ENCODE measurements around the gene ENTPD1.
"Not testable (repeated sequence)": the region's sequence is repeated elsewhere in the genome, so short reads cannot be mapped to it uniquely, and the experiment has no call there.

Gene ENTPD1

DNA sequence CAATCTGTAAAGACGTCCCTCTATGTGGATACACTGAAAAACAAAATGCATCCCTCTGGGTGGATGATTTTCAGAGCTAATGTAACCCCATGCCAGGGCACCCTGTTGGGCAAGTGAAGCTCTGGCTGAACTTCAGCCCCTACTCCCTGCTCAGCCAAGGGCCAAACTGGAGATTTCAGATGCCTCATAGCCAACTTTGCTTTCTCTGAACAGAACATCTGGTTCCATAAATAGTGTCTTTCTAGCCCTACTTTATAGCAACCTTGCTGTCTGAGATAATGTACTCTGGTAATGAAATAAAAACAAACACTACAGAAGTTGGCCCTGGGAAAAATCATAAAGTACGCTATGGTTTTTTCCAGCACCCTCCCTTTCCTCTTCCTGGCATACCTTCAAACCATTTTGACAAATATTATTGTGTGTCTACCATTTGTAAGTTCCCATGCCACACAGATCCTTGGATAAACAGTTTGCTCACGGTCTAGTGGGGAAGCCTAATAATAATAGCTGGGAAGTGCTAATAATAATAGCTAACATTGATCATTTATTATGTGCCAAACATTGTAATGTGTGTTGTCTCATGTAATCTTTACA lies 3.4 kb downstream of the ENTPD1 start:
- DNase-seq = no peak

DNA sequence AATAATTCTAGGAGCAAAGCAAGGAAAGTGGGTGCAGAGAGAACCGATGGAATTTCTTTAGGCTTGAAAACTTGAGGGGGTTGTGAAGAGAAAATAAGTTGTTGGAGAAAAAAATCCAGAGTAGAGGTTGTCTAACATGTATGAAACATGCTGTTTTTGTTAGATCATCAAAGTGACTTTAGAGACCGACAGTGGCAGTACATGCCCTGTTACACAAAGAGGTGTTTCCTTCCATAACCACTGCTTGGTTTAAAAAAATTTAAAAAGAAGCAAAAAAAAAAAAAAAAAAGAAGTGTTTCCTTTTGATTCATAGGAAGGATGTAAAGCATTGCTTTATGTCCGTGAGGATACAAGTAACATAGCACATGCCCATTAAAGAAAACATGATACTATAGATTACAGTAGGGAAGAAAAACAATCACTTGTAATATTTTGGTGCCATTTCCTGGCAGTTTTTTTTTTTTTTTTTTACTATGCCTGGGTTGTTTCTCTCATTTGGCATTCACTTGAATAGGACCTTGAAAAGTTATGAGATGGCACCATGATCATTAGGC lies 6.1 kb downstream of the ENTPD1 start:
- DNase-seq = no peak

DNA sequence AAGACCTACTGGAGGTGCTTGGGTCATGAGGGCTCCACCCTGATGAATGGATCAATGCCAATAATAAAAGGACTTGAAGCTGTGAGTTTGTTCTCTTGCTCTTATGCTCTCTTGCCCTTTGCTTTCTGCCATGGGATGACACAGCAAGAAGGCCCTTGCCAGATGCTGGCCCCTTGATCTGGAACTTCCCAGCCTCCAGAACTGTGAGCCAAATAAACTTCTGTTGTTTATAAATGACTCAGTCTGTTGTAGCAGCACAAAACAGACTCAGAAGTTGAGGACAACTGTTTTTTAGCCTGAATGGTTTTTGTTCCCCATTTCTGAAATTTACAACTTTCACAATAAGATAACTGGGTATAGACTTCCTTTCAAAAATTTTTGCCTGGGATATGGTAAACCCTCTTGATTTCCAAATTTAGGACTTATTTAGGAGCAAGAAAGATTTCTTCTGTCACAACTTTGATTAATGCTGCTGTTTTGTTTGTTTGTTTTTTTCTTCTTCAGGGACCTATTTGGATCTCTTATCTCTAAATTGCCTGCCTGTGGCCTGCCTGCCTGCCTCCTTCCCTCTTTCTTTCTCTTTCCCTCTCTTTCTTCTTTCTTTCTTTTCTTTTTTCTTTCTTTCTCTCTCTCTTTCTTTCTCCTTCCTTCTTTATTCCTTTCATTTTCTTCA lies 12.1 kb downstream of the ENTPD1 start:
- peak in 1 of 2 experiments; percentile 28 for DNase-seq

DNA sequence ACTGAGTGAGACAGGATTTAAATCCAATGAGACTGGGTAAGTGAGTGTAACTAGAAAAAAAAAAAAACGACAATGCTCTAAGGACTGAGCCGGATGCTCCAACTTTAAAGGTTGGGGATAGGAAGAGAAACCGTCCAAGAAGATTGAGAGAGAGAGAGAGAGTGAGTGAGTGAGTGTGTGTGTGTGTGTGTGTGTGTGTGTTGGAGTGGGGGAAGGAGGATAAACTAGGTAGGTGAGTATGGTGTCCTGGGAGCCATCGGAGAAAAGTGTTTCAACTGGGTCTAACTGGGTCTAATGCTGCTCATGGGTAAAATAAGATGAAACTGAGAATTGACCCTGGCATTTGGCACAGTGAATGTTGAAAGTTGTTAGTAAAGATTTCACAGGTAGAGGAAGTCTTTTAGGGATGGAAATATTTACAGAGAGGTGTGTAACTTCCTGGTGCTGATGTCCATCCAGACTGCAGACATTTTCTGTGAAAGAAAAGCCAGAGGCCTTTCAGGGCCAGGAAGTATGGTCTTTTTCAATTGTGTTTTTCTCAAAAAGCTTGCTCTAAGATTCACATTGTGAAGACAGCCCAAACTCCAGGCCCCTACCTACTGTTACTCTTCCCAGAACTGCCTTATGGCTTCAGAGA lies 14.2 kb downstream of the ENTPD1 start:
- no peak for DNase-seq

DNA sequence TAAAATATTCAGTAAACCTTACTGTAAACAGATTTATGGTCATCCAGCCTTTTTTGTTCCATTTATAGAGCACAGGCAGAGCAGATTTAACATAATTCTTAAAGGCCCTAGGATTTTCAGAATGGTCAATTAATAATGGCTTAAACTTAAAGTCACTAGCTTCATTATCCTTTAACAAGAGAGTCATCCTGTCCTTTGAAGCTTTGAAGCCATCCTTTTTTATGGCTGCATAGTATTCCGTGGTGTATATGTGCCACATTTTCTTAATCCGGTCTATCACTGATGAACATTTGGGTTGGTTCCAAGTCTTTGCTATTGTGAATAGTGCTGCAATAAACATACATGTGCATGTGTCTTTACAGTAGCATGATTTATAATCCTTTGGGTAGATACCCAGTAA lies 17.5 kb downstream of the ENTPD1 start:
- DNase-seq = not testable (repeated sequence)

DNA sequence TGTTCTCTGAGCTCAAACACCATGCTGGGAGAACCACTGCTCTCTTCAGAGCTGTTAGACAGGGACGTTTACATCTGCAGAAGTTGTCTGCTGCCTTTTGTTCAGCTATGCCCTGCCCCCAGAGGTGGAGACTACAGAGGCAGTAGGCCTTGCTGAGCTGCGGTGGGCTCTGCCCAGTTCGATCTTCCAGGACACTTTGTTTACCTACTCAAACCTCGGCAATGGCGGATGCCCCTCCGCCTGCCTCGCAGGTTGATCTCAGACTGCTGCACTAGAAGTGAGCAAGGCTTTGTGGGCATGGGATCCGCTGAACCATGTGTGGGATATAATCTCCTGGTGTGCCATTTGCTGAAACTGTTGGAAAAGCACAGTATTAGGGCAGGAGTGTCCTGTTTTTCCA lies 21.7 kb downstream of the ENTPD1 start:
- not testable (repeated sequence) for DNase-seq

DNA sequence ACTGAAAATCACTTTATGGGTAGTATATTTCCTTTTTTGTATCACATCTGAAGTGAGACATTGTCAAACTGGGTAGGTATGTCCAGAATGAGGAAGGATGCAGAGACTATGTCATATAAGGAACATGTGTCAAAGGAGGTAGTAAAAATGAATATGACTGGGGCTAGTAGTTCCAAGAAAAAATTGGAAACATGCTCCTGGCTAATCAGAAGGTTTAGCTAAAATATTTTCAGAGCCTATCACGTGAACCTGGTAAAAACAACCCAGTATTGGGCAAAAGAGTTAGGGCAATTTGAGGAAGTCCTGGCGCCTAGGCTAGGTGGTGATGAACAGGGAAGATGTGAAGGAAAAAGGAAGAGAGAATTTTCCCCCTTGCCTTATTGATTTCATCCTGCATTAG lies 26.4 kb downstream of the ENTPD1 start:
- peak; percentile 60 to 66 for DNase-seq

DNA sequence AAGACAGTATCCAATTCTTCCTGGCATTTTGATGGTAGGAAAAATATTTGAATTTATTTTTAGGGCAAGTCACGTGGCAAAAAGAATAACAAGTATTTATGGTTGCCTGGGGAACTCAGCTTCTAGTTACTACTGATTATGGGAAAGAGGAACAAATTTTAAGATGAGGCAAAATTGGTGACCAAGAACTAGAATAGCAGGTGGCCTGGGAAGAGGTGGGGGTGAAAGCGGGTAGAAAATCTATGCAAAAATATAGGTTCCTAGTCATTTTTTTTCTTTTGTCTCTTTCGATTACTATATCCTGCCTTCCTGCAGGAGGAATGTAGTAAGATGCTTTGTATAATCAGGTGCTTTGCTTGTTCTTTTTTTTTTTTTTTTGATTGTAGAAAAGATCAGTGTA lies 27.8 kb downstream of the ENTPD1 start:
- DNase-seq = peak in 1 of 2 experiments; percentile 26

DNA sequence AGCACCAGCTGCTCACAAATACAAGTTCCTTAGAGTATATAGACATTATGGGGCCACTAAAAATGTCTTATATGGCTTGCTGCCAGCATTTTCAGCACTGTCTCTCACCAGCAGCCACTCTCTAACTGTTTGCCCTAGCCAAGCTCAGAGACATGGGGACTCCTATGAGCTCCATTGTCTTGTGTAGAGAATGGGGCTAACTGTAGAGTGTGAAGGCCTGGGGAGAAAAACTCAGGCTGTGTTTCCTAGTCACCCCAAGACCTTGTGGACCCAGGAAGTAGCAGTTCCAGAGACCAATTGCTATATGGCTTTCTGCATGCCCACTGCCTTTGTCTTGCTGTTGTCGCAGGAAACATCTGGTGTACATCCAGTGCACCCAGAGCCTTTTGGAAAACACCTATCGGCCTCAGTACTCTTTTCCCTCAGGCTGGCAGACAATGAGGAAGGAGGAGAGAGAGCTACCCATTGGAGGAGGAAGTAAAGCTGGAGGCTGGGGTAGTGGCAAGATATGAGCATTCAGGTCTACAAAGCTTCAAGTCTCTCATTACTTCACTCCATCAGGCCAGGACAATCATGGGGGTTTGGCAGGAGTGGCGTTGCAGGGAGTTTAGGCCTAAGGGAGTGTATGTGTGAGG lies 28.4 kb downstream of the ENTPD1 start:
- peak; percentile 22 to 36 for DNase-seq

DNA sequence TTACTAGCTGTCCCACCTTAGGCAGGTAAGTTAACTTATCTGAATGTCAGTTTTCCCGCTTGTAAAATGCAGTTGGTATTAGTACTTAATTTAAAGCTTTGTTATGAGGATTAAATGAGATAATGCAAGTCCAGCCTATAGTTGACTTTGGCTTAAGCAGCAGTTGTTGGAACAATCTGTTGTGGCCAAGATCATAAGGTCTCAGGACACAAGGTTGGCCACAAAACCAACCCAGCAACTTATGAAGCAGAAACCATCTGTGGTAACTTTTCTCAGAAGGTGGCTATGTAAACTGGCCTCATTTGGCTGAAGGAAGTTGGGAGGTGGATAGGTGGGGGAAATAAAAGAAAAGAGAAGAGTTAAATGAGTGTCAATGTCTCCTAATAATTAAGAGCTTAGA lies 29.4 kb downstream of the ENTPD1 start:
- no peak for DNase-seq

DNA sequence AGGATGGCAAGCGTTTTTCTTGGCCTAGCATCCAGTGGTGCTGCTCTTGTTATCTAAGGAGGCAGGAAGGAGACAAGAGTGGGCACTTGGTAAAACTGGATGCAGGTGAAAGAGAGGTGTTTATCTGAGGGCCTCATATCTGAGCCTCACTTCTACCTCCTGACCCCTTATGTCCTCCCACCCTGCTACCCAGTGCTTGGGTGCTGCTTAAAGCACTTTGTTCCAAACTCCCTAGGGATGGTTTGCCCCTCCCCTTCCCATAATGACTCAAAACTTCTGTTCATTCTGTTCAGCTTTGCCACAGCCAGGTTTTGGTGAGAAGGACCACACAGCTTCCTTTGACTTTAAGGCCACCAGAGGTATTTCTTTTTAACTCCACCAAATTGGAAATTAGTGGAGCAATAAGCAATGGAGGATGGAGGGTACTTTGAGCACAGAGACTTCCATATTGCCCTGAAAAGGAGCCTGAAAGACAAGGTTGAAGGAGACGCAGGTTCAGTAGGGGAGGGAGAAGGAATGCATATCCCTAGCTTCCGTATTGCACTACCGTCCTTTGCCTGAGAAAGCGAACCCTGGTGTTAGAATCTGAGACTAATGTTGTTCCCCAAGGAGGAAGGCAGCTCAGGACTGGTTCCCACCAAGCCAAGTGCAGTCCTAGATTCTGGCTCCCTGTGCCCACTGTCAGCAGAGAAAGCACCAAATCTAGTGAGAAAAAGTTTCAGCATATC lies 30.1 kb downstream of the ENTPD1 start:
- no peak for DNase-seq

DNA sequence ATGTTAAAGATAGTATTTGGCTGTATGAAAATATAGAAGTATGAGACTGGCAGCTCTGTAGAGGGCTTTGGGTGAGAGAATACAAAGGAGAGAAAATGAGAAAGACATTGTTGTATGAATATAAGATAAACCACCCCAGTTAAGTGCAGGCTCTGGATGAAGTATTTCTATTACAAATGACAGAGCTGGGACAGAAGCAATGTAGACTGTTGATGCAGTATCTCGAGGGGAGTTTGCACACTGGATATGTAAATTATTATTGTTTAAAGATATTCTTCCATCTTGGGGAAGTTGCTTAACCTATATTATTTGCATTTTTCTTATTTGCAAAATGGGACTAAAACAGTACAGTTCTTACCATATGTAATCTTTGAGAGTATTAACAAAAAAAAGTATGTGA lies 31.5 kb downstream of the ENTPD1 start:
- no peak for DNase-seq

DNA sequence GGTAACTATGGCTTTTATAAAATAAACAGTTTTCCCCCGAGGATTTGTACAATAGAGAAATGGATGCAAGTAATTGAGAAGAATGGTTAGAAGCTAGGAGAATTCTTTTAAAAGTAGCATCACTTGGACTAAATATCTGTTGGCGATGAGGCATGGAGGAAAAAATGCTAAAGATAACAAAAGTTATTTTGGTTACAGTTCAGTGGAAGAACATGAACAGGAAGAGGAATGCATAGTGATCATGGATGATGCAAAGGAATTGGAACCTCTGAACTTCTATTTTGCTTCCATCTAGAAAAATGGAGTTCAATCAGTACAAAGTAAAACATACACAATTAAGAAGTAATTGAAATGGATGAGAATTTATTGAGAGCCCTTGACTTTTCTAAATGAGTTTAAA lies 32.9 kb downstream of the ENTPD1 start:
- no peak for DNase-seq

DNA sequence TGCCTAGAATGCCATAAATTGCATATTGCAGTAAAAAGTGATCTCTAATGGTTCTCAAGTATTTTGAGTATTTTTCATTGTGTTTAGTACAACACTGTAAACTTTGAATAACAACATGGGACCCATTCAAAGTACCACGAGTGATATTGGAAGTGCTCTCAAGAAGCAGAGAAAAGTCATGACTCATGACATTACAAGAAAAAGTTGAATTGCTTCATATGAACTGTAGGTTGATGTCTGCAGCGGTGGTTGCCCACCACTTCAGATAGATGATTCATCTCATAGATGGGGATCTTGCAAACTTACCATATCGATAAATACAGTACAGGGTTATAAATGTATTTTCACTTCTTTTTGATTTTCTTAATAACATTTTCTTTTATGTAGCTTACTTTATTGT lies 33.9 kb downstream of the ENTPD1 start:
- DNase-seq = peak; percentile 7 to 23

DNA sequence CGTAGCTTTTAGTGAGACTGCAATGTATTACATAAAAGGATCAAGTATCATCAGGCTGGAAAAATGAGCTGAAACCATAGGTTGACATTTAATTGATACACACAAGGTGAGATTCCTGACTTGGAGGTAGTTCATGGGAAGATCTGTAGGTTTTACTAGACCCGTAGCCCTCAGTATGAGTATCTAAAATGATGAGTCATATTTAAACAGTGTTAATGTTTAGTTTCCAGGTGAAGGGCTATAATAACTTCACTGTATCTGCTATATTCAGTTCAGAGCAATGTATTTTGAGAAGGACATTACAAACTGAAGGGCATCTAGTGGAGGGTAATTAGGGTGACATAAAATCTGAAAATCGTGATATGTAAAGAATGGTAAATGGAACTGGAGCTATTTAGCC lies 35.0 kb downstream of the ENTPD1 start:
- no peak for DNase-seq

DNA sequence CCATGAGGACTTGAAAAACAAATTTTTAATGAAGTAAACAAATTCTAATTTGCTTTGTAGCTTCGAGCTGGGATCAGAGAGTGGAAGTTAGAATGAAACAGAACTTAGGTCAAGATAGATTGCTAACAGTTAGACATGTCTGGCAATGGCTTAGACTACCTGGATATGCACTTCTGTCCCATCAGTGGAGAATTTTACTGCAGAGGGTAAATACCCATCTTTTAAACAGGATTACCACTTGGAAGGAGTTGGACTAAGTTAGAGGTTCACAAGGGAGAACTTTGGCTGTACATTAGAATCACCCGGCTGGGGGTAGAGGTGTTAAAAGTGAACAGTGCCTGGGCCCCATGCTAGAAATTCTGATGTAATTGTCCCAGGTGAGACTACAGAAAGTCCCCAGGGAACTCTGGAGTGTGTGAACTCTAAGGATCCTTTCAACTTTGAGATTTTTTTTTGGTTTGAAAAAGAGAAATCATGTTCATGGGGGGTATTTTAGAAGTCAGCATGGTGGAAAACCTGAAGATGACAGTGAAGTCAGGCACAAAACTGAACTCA lies 35.5 kb downstream of the ENTPD1 start:
- DNase-seq = no peak

DNA sequence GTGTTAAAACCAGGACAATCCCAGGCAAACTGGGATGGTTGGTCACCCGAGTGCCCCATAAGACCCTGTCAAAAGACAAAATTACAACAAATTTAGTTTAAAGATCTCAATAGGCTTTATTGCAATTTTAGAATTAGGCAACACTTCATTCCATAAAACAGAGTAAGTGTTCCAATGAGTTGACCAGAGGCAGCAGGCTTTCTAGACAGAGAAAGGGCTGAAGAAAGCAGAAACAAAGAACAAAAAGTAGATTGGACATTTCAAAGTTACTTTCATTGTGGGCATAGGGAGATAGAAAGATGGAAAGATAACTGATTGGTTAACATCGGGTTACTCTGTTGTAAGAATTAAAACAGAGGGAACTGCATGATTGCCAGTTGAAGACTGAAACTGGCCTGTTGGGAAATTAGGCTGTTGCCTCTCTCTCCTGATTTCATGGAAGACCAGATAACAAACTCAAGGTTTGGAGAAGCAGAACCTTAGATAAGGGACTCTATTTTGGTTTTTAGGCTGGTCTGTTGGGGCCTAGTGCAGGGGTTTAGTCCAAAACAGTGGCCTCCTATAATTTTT lies 36.3 kb downstream of the ENTPD1 start:
- no peak for DNase-seq

DNA sequence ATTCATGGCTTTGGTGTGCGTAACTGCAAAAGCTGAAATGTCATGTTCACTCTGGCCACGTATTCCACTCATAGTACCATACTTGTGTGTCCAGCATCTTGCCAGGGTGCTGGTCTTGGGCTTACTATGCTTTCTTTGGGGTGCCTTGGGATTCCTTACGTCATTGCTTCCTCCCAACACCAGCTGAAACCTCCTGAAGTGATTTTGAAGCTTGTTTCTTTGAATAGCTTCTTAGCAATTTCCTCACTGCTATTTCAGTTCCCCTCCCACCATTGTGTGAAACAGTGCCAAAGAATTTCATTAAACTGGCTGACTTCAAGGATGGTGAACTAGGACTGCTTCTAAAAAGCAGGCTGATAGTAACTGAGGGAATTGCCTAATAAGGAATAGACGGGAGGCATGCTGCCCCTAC lies 36.9 kb downstream of the ENTPD1 start:
- peak; percentile 26 to 37 for DNase-seq

DNA sequence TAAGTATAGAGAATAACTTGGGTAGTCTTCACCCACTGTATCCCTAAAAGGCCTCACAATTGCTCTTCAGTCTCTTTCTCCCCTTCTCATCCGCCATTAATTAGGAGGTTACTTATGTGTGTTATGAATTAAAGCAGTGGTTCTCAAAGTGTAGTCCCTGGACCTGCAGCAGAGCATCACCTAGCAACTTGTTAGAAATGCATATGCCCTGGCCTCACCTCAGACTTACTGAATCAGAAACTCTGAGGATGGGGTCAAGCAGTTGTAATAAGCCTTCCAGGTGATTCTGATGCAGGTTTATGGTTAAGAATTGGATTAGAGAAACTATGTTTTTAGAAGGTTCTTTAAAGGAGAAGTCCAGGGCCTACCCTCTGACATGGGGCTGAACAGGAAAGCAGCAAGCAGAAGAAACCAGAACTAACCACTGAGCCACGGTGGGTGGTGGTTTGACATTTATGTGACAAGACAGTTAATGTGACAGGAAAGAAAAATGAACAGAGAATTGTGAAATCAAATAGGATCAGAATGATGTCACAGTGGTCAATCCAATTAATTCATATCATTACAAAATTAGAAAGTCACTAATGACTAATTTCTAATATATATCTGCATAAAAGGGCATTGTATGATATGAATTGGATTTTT lies 37.6 kb downstream of the ENTPD1 start:
- DNase-seq = peak; percentile 81 to 86

DNA sequence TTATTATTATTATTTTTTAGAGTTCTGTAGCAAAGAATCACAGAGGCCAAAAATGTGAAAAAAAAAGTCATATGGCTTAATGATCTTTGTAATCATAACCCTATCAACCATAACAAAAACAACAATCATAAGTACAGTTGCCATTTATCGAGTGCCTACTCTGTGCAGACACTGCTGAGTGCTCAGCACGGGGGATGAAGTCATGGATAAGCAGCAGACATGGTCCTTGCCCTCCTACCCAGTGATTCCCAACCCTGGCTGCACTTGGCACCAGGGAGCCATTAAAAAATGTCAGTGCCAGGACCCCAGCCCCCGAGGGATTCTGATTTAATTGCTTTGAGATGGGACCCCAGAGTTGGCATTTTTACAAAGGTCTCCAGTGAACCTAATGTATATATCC lies 38.2 kb downstream of the ENTPD1 start:
- DNase-seq = no peak

DNA sequence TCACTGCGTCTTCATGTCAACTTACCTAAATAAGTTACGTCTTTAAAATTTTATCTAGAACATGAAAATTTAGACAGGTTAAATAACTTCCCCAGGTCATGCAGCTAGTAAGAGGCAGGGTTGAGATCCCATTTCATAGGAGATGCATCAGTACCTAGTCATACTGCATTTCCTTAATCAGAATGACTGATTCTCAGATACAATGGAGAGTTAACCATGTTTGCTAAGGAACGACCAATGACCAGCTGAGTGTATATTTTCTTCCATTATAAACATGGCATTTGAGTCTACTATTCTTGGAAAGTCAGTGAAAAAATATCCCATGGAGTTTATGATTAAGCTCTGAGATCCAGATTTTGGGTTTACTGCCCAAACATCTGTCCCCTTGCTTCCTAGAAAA lies 39.6 kb downstream of the ENTPD1 start:
- no peak for DNase-seq

DNA sequence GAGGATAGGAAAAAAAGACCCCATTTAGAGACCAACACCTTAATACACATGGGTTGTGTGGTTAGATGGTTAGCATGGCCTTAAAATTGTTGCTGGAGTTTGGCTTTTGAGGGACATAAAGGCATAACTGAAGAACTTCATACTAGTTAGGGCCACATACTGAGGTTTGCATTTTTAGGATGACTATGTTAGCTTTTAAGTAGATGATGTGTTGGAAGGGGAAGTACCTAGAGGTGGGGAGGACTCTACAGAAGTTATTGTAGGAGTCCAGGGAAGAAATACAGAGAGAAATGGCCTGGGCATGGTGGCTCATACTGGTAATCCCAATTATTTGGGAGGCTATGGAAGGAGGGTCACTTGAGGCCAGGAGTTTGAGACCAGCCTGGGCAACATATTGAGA lies 40.5 kb downstream of the ENTPD1 start:
- DNase-seq = no peak

All from Kasumi-1 (cell line).